AG09309 (cell line): ENCODE data around the gene GLT8D1.
A peak's percentile ranks its signal among the peaks of the same experiment; 100 is the strongest.

Source experiments
- DNase-seq: peaks from one replicate; pipeline ENCODE4 v3.0.0-alpha.2; 2010; ENCODE audit warnings: low read depth
- H3K4me3 ChIP-seq: 2 replicates; pipeline ENCODE4 v1.5.1; 2011; ENCODE audit warnings: mild to moderate bottlenecking, low read depth, low read length, moderate library complexity; ENCODE audit not compliant: control insufficient read depth
- TF ChIP-seq, protein P1 (sequence below): IDR thresholded peaks from 2 replicates; pipeline ENCODE4 v1.5.1; 2011; ENCODE audit warnings: mild to moderate bottlenecking, low read depth, low read length, inconsistent platforms; ENCODE audit not compliant: insufficient read depth, control insufficient read depth; ENCODE audit errors: missing control alignments

GLT8D1 gene, protein sequence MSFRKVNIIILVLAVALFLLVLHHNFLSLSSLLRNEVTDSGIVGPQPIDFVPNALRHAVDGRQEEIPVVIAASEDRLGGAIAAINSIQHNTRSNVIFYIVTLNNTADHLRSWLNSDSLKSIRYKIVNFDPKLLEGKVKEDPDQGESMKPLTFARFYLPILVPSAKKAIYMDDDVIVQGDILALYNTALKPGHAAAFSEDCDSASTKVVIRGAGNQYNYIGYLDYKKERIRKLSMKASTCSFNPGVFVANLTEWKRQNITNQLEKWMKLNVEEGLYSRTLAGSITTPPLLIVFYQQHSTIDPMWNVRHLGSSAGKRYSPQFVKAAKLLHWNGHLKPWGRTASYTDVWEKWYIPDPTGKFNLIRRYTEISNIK

DNA sequence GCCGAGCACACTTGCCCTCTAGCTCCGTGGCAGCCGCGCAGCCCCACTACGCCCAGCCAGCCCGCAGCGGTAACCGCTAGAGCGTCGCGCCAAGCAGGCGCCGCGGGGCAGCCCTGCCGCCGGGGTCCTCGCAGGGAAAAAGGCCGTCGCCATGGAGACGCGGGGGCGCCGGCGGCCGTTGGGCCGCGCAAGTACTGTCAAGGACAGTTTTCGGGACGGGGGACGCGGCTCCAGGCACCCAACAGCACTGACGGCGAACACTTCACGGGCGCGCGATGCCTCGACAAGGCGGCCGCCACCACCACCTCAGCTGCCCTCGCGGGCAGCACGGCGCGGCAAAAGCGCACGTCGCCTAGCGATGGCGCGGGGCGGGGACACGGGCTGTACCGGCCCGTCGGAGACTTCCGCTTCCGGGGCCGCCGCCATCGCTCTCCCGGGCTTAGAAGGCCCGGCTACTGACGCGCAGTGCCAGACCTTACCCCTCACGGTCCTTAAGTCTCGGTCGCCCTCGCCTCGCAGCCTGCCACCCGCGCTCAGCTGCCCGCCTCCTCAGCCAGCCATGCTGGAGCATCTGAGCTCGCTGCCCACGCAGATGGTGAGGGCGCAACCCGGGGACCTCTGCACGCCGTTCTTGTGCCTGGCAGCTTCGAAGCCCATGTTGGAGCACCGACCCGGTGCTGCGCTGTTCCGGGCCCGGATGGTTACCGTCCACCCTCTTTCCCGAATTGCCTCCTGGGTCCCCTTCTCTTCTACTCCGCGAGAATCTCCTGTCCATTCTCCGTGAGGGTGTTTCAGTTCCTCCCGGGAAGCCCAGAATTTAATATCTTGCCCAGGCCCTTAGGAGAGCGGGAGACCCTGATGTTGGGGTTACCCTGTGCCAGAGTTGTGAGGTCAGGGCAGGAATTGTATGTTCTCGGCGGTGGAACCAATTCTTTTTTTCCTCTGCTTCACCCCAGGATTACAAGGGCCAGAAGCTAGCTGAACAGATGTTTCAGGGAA lies at the start of gene GLT8D1, which contains the start of gene SPCS1:
GLT8D1 (minus strand) TSS at position 104 of the 999 bp plus-strand sequence. CDS start 5,331 bp downstream, outside the sequence.
SPCS1 (plus strand) TSS at position 419 of the 999 bp plus-strand sequence; CDS start at position 560, 141 bp downstream.
- H3K4me3 ChIP-seq = peak within 1 kb of the TSS; percentile 92
- DNase-seq = no peak
- TF ChIP-seq, protein P1, sequence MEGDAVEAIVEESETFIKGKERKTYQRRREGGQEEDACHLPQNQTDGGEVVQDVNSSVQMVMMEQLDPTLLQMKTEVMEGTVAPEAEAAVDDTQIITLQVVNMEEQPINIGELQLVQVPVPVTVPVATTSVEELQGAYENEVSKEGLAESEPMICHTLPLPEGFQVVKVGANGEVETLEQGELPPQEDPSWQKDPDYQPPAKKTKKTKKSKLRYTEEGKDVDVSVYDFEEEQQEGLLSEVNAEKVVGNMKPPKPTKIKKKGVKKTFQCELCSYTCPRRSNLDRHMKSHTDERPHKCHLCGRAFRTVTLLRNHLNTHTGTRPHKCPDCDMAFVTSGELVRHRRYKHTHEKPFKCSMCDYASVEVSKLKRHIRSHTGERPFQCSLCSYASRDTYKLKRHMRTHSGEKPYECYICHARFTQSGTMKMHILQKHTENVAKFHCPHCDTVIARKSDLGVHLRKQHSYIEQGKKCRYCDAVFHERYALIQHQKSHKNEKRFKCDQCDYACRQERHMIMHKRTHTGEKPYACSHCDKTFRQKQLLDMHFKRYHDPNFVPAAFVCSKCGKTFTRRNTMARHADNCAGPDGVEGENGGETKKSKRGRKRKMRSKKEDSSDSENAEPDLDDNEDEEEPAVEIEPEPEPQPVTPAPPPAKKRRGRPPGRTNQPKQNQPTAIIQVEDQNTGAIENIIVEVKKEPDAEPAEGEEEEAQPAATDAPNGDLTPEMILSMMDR = no peak

- no peak overlapping the region for H3K4me3 ChIP-seq
- DNase-seq = no peak
- TF ChIP-seq, protein P1 = no peak
These were observed 48.8 kb upstream of the GLT8D1 start for GRCh38 chr3:52754373-52754772.

GRCh38 chr3:52752045-52752660 lies 46.6 kb upstream of the GLT8D1 start:
- TF ChIP-seq, protein P1 = no peak
- no peak for DNase-seq
- no peak overlapping the region for H3K4me3 ChIP-seq

- no peak overlapping the region for H3K4me3 ChIP-seq
- DNase-seq = no peak
- TF ChIP-seq, protein P1 = no peak
These were observed 38.1 kb upstream of the GLT8D1 start for GRCh38 chr3:52743721-52744120.

- H3K4me3 ChIP-seq = no peak overlapping the region
- DNase-seq = no peak
- TF ChIP-seq, protein P1 = no peak
These were observed 37.6 kb upstream of the GLT8D1 start for GRCh38 chr3:52743152-52743551.
